H1 (cell line): ENCODE results near the gene IL24. TPM values are rescaled to one million over a fixed set of nuclear protein-coding genes. Genes with fewer than 3 reads are reported as not detected.

ENCODE experiments used
- CTCF ChIA-PET: fragments of 300-600 bp; sonication (Branson Sonifier 250); formaldehyde crosslinking; loops from one replicate; lab custom pipeline; 2021; ENCODE audit not compliant: partially characterized antibody; lab: Charles Lee
- POLR2A ChIA-PET: fragments of 300-600 bp; sonication (Branson Sonifier 250); formaldehyde crosslinking; loops from one replicate; lab custom pipeline; 2021; ENCODE audit warnings: inconsistent platforms; ENCODE audit not compliant: partially characterized antibody; lab: Charles Lee
- DNase-seq, 2 experiments: peaks; one replicate each; pipeline versions ENCODE4 v3.0.0 to v3.0.0-alpha.2; 2010 to 2022; ENCODE audit warnings: low spot score in 2 of 2, low read depth in 1 of 2, mixed read lengths in 1 of 2
- FAIRE-seq: peaks from 2 replicates; lab custom pipeline; 2011; peaks lifted over from hg19 to GRCh38; lab: Jason Lieb, UNC
- H2AFZ ChIP-seq: 2 replicates; pipeline ENCODE4 v1.8.1; 2012; ENCODE audit warnings: low read length, inconsistent platforms
- H2AK5ac ChIP-seq: 2 replicates; pipeline ENCODE4 v1.6.1; 2013; ENCODE audit warnings: low read depth, low read length
- H2BK120ac ChIP-seq: replicated peaks from 2 replicates; pipeline ENCODE3; 2013; ENCODE audit warnings: low read depth, low read length, inconsistent platforms
- H2BK12ac ChIP-seq: 2 replicates; pipeline ENCODE4 v1.6.1; 2013; ENCODE audit warnings: low read depth, low read length
- H2BK15ac ChIP-seq: 2 replicates; pipeline ENCODE4 v1.6.1; 2013; ENCODE audit warnings: low read length
- H2BK20ac ChIP-seq: 2 replicates; pipeline ENCODE4 v1.6.1; 2013; ENCODE audit warnings: low read length
- H2BK5ac ChIP-seq: 2 replicates; pipeline ENCODE4 v1.6.1; 2013; ENCODE audit warnings: low read depth, low read length
- H3K14ac ChIP-seq: 2 replicates; pipeline ENCODE4 v1.6.1; 2013; ENCODE audit warnings: inconsistent platforms; ENCODE audit not compliant: insufficient read length
- H3K18ac ChIP-seq: 2 replicates; pipeline ENCODE4 v1.6.1; 2013; ENCODE audit warnings: low read length; ENCODE audit errors: extremely low read depth
- H3K23ac ChIP-seq: 2 replicates; pipeline ENCODE4 v1.6.1; 2013; ENCODE audit warnings: inconsistent platforms; ENCODE audit not compliant: insufficient read length
- H3K23me2 ChIP-seq: 2 replicates; pipeline ENCODE4 v1.6.1; 2013; ENCODE audit warnings: low read depth, low read length
- H3K27ac ChIP-seq: 2 replicates; pipeline ENCODE4 v1.6.1; 2011; ENCODE audit warnings: low read depth, low read length, inconsistent platforms
- H3K27me3 ChIP-seq, 4 experiments: replicated peaks in 1 of 4; 1 replicate in 1 of 4; 2 replicates in 3 of 4; pipeline versions ENCODE4 v1.6.1 to v1.8.1; 2011 to 2013; ENCODE audit warnings: low read length in 3 of 4, mild to moderate bottlenecking in 3 of 4, inconsistent platforms in 2 of 4, mixed read lengths in 2 of 4, moderate library complexity in 1 of 4; ENCODE audit not compliant: control insufficient read depth in 3 of 4, insufficient read depth in 3 of 4; ENCODE audit errors: extremely low read depth in 1 of 4
- H3K36me3 ChIP-seq, 4 experiments: 2 replicates each; pipeline versions ENCODE4 v1.6.1 to v1.8.1; 2011 to 2013; ENCODE audit warnings: mild to moderate bottlenecking in 4 of 4, low read length in 3 of 4, moderate library complexity in 2 of 4, control low read depth in 1 of 4, inconsistent platforms in 1 of 4; ENCODE audit not compliant: insufficient read depth in 4 of 4, control insufficient read depth in 2 of 4
- H3K4ac ChIP-seq: replicated peaks from 2 replicates; pipeline ENCODE3; 2013; ENCODE audit warnings: low read length, low read depth, mixed read lengths, inconsistent platforms; ENCODE audit not compliant: insufficient read length
- H3K4me1 ChIP-seq, 4 experiments: replicated peaks in 1 of 4; 1 replicate in 1 of 4; 2 replicates in 3 of 4; pipeline versions ENCODE4 v1.6.1 to v1.8.1; 2011 to 2013; ENCODE audit warnings: low read length in 3 of 4, inconsistent platforms in 2 of 4, mixed read lengths in 1 of 4; ENCODE audit not compliant: insufficient read depth in 4 of 4, control insufficient read depth in 3 of 4
- H3K4me2 ChIP-seq, 2 experiments: 2 replicates each; pipeline versions ENCODE4 v1.6.1 to v1.8.1; 2011 to 2013; ENCODE audit warnings: low read depth in 2 of 2, low read length in 2 of 2, control low read depth in 1 of 2, inconsistent platforms in 1 of 2, mild to moderate bottlenecking in 1 of 2; ENCODE audit not compliant: insufficient read depth in 1 of 2
- H3K4me3 ChIP-seq, 4 experiments: fragments of 200-600, 300-600 bp in 1 of 4; sonication (generic), shearing (Covaris generic), sonication (Bioruptor Twin) in 1 of 4; 2 replicates each; pipeline versions ENCODE4 v1.5.1 to v1.8.1; 2011 to 2016; ENCODE audit warnings: low read length in 4 of 4, low read depth in 3 of 4, control low read depth in 2 of 4, inconsistent platforms in 2 of 4, mild to moderate bottlenecking in 2 of 4, mixed read lengths in 1 of 4, moderate library complexity in 1 of 4; ENCODE audit not compliant: insufficient read depth in 2 of 4; ENCODE audit errors: extremely low read depth in 1 of 4
- H3K56ac ChIP-seq: replicated peaks from 2 replicates; pipeline ENCODE3; 2013; ENCODE audit warnings: low read depth, mild to moderate bottlenecking, mixed read lengths, low read length, inconsistent platforms; ENCODE audit not compliant: insufficient read length
- H3K79me1 ChIP-seq: 2 replicates; pipeline ENCODE4 v1.6.1; 2013; ENCODE audit warnings: low read depth, low read length, control low read depth
- H3K79me2 ChIP-seq, 2 experiments: 2 replicates each; pipeline versions ENCODE4 v1.6.1 to v1.8.1; 2012 to 2013; ENCODE audit warnings: low read length in 2 of 2, mild to moderate bottlenecking in 2 of 2, inconsistent platforms in 1 of 2; ENCODE audit not compliant: insufficient read depth in 2 of 2, control insufficient read depth in 1 of 2
- H3K9ac ChIP-seq, 4 experiments: replicated peaks in 1 of 4; 1 replicate in 1 of 4; 2 replicates in 3 of 4; pipeline versions ENCODE4 v1.6.1 to v1.8.1; 2011 to 2013; ENCODE audit warnings: low read depth in 3 of 4, low read length in 3 of 4, control low read depth in 2 of 4, mild to moderate bottlenecking in 2 of 4, moderate library complexity in 2 of 4, inconsistent platforms in 1 of 4; ENCODE audit errors: extremely low read depth in 1 of 4
- H3K9me3 ChIP-seq, 2 experiments: 2 replicates each; pipeline versions ENCODE4 v1.6.1 to v1.8.1; 2012 to 2013; ENCODE audit warnings: mild to moderate bottlenecking in 2 of 2, moderate library complexity in 2 of 2, control low read depth in 1 of 2, inconsistent platforms in 1 of 2, low read depth in 1 of 2, low read length in 1 of 2, mixed read lengths in 1 of 2; ENCODE audit not compliant: insufficient read depth in 2 of 2
- H4K20me1 ChIP-seq, 2 experiments: replicated peaks in 1 of 2; 2 replicates each; pipeline versions ENCODE3 to v1.8.1; 2011 to 2013; ENCODE audit warnings: inconsistent platforms in 2 of 2, low read length in 2 of 2, mild to moderate bottlenecking in 1 of 2; ENCODE audit not compliant: insufficient read depth in 2 of 2, control insufficient read depth in 1 of 2
- H4K5ac ChIP-seq: 2 replicates; pipeline ENCODE4 v1.6.1; 2013; ENCODE audit warnings: low read length, low read depth, mixed read lengths, inconsistent platforms; ENCODE audit not compliant: insufficient read length
- H4K8ac ChIP-seq: 2 replicates; pipeline ENCODE4 v1.8.0; 2013; ENCODE audit warnings: mild to moderate bottlenecking, moderate library complexity, low read length, inconsistent platforms; ENCODE audit not compliant: insufficient read depth; ENCODE audit errors: extremely low read depth
- H4K91ac ChIP-seq: replicated peaks from 2 replicates; pipeline ENCODE3; 2013; ENCODE audit warnings: low read length, mixed read lengths, inconsistent platforms; ENCODE audit not compliant: insufficient read length
- CTCF ChIP-seq, 3 experiments: IDR thresholded peaks; 1 replicate in 2 of 3; 2 replicates in 1 of 3; pipeline versions ENCODE4 v1.5.1 to v1.6.1; 2011; ENCODE audit warnings: low read length in 3 of 3, mild to moderate bottlenecking in 3 of 3, inconsistent platforms in 2 of 3, low read depth in 1 of 3, moderate library complexity in 1 of 3; ENCODE audit not compliant: insufficient read depth in 1 of 3; ENCODE audit errors: control extremely low read depth in 1 of 3
- GTF2F1 ChIP-seq: IDR thresholded peaks from 2 replicates; pipeline ENCODE4 v1.6.1; 2012; ENCODE audit warnings: low read depth, low read length, improper control_type of control experiment, borderline replicate concordance
- MAX ChIP-seq: IDR thresholded peaks from 2 replicates; pipeline ENCODE4 v1.6.1; 2012; ENCODE audit warnings: inconsistent platforms
- RAD21 ChIP-seq, 2 experiments: IDR thresholded peaks in 1 of 2; conservative IDR thresholded peaks in 1 of 2; 2 replicates each; pipeline ENCODE4 v1.6.1; 2011; ENCODE audit warnings: low read depth in 2 of 2, low read length in 2 of 2, improper control_type of control experiment in 1 of 2, inconsistent platforms in 1 of 2, mild to moderate bottlenecking in 1 of 2, moderate library complexity in 1 of 2
- TBP ChIP-seq: IDR thresholded peaks from 2 replicates; pipeline ENCODE4 v1.6.1; 2011; ENCODE audit warnings: low read depth, low read length, improper control_type of control experiment
- WGBS, 2 experiments: shearing (Covaris generic) in 1 of 2; methylation state at CpG; one replicate each; pipeline versions ENCODE4 v1.1.6 to v1.1.7; 2013 to 2015; ENCODE audit warnings: low lambda C conversion rate in 2 of 2, mixed read lengths in 2 of 2, inconsistent platforms in 1 of 2, low coverage in 1 of 2, missing lambda C conversion rate in 1 of 2; ENCODE audit not compliant: insufficient replicate concordance in 2 of 2, insufficient coverage in 1 of 2, insufficient read length in 1 of 2; ENCODE audit errors: extremely low coverage in 1 of 2, missing lambda C conversion rate in 1 of 2; 5-methylcytosine and 5-hydroxymethylcytosine counted together
- polyA plus RNA-seq, 7 experiments: library from polyadenylated mRNA; depleted of rRNA in 3 of 7; stranded (reverse) in 5 of 7; unstranded in 2 of 7; fragments of >200 nt in 5 of 7; fragments of 200-250 nt in 2 of 7; gene quantifications; 1 replicate in 5 of 7; 2 replicates in 1 of 7; 4 replicates in 1 of 7; pipeline versions ENCODE4 v1.2.1 to v1.2.3, GENCODE V29; 2011 to 2013; ENCODE audit warnings: missing spikeins in 2 of 7, mixed read lengths in 2 of 7
- total RNA-seq: library from RNA; stranded (reverse); fragmentation: NEBNext Ultra II Directional; extraction: Animal tissue kit (Norgen Biotek cat#: 25700); gene quantifications from 2 replicates; pipeline ENCODE4 v1.2.1, GENCODE V29; 2021

IL24 gene
- total and polyA plus RNA-seq, 2 of the 8 experiments (the other 6 are each of a cell fraction or from before 2014, with no cell fraction given), result not detected

DNA sequence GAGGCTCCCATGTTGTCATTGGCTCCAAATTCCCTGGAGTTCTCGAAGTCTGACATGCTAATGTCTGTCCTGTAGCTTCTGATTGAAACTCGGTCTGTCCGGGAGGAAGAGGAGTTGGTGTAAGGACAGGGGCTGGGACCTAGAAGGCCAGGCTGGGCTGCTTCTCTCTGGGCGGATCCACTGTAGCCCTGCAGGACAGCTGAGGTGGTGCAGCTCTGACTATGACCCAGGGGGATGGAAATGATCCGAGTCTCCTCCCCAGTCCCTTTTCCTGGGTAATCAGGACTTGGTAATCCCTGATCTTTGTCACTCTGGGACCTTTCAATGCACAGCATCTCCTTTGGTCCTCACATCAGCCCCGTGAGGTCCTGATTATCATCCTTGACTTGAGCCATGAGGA, 34.5 kb downstream of the IL24 start:
- H3K14ac ChIP-seq, result no peak overlapping the region
- 0 out of 2 replicates have a peak overlapping the region, but pooled peaks have one; percentile 50 for H2AFZ ChIP-seq
- H2BK12ac ChIP-seq, result no peak overlapping the region
- no peak overlapping the region for H3K18ac ChIP-seq
- no peak overlapping the region for H2BK5ac ChIP-seq
- H3K79me1 ChIP-seq, result no peaks in the 10 kb centered on the region
- H4K20me1 ChIP-seq, result no peaks in the 10 kb centered on the region
- FAIRE-seq, result no peak
- H3K27me3 ChIP-seq, result no peaks in the 10 kb centered on the region
- DNase-seq, result no peak
- H4K8ac ChIP-seq, result no peak overlapping the region
- no peaks in the 10 kb centered on the region for H3K23me2 ChIP-seq
- H3K4me2 ChIP-seq, result no peak overlapping the region
- no peak overlapping the region for H2BK20ac ChIP-seq
- H2BK120ac ChIP-seq, result no peak overlapping the region
- no peak overlapping the region for H4K91ac ChIP-seq
- no peak overlapping the region for H4K5ac ChIP-seq
- H3K27ac ChIP-seq, result no peak overlapping the region
- no peaks in the 10 kb centered on the region for H3K4me1 ChIP-seq
- H3K9ac ChIP-seq, result no peak overlapping the region
- ChIA-PET POLR2A (no interaction called here), CTCF (interaction anchor here (0.7 to 13.8 kb wide), 33 partner anchors 14 to 322 kb away, joined by 3 to 226 read pairs (median 4); partner anchors contain the start of genes C1orf116, FCMR and PIGR)
- H3K36me3 ChIP-seq, result no peaks in the 10 kb centered on the region
- no peaks in the 10 kb centered on the region for H3K9me3 ChIP-seq
- no peak overlapping the region for H3K4me3 ChIP-seq
- no peak overlapping the region for H3K23ac ChIP-seq
- no peaks in the 10 kb centered on the region for H3K79me2 ChIP-seq
- TF ChIP-seq GTF2F1 (no peak), MAX (no peak), TBP (peak; percentile 68), RAD21 (IDR thresholded peaks at IDR 0.05 in 1 of 2, conservative IDR thresholded peaks at IDR 0.05 in 1 of 2; ENCODE audit: low read depth in 2 of 2, low read length in 2 of 2) (0 out of 4 replicates have a peak, but pooled peaks of 1 of the 2 experiments have one; percentile 5), CTCF (IDR thresholded peaks at IDR 0.05; ENCODE audit: control extremely low read depth in 1 of 3, insufficient read depth in 1 of 3, low read depth in 1 of 3, low read length in 3 of 3) (peak; percentile 35 to 60 (median 49))
- no peak overlapping the region for H2AK5ac ChIP-seq
- WGBS, 2 experiments, result 87% methylated on average over 6 of the region's 6 CpGs; no CpG with 5 or more reads in 1 of the 2 experiments
- no peak overlapping the region for H3K56ac ChIP-seq
- no peak overlapping the region for H2BK15ac ChIP-seq
- no peak overlapping the region for H3K4ac ChIP-seq
